GM21619 (cell line): ENCODE results near the gene ARHGAP6.

Source experiments
- ATAC-seq: cut with Tn5 transposase; IDR thresholded peaks from one replicate; pipeline ENCODE4 v1.9.1; 2021; ENCODE audit not compliant: unreplicated experiment

ARHGAP6 gene

DNA sequence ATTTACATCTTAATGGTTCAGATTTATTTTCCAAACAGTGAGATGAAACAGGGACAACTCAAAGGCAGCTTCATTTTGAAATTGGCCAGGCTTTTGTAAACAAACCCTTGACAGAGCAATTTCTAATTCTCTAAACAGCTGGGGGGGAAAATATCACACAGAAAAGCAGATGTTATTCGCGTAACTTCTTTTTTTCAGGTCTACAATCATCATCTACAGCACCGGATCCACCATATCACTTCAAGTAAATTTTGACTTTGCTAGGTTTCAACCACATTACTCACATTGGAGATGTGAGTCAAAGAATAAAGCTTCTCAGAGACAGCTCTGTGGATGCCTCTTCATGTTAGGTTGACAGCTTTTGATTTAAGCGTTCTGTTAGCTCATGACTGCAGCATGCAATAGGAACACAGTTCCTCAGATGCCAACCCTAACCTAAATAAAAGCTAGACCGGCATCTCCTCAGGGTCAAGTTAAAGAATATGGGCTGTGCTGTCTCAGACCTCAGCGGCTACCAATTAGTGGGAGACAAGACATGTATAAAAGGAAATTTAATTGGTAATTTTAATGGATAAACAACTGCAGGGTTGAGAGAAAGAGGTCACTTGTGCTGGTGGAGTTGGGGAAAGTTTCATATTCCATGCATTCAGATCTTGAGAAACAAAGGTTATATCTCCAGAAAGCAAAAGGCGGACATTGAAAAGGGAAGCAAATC lies 345.8 kb downstream of the ARHGAP6 start:
- ATAC-seq, result no peak

GRCh38 chrX:11311706-11312105 lies 354.0 kb downstream of the ARHGAP6 start:
- ATAC-seq, result no peak

GRCh38 chrX:11309220-11309619 lies 356.5 kb downstream of the ARHGAP6 start:
- no peak for ATAC-seq

DNA sequence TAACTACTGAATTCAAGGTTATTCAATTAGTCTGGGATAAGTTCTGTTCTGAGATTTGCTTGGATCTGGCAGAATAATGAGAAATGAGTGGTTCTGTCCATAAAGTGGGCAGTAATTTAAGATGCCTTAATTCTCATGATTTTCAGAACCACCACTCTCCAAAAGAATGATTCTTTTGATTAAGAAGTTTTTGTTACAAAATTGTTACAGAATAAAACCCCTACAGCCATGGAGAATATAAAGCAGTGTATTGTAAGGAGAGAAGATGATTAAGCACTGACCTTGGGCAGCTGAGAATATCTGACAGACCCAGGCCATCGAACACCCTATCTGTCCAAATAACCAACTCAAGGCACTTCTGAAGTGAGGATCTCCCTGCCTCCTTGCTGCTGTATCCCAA lies 360.1 kb downstream of the ARHGAP6 start:
- ATAC-seq, result no peak

DNA sequence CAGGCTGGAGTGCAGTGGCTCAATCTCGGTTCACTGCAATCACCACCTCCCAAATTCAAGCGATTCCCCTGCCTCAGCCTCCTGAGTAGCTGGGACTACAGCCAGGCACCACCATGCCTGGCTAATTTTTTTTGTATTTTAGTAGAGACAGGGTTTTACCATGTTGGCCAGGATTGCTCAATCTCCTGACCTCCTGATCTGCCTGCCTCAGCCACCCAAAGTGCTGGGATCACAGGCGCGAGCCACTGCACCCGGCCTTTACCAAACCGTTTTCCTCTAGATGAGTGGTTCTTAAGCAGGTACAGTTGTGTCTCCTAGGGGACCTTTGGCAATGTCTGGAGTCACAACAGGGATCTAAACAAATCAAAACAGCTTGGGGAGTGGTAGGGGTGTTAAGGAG lies 360.9 kb downstream of the ARHGAP6 start:
- ATAC-seq, result no peak

DNA sequence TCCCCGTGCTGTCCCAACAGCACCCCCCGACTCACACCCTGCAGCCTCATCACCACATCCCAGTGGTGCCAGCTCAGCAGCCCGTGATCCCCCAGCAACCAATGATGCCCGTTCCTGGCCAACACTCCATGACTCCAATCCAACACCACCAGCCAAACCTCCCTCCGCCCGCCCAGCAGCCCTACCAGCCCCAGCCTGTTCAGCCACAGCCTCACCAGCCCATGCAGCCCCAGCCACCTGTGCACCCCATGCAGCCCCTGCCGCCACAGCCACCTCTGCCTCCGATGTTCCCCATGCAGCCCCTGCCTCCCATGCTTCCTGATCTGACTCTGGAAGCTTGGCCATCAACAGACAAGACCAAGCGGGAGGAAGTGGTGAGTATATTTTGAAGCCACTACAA lies 367.1 kb downstream of the ARHGAP6 start:
- no peak for ATAC-seq

DNA sequence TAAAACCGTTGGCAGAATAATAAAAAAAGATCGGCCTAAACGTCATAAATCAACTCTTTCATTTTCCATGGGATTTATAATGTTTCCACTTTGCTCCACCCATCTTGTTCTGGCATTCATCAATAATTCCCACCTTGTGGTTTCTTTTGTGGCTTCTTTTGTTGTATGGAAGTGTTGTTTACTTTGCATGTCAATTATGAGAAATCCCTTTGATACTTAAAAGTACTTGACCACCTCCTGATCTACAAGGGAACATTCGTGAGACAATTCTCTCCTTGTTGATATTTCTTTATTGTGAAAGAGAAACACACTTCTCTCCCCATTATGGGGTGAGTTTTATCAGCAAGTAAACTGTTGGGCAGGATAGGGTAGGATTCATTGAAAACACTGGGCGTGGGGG lies 369.7 kb downstream of the ARHGAP6 start:
- ATAC-seq, result no peak

DNA sequence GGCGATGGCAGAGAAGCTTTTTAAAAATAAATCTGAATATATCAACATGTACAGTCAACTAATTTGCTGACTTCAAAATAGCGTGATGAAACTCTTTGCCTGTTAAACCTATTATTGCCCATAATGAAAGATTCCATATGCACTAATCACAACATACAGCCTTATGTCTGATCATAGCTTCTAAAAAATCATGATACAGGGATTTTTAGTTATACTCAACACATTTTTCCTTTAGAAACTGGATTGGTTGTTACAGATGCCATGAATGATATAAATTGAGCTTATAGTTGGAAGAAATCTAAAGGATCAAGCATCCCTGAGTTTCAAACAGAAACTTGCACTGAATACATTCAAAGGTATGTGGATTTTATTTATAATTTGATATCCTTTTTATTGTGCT lies 372.6 kb downstream of the ARHGAP6 start, which contains the start of gene AMELX:
Gene AMELX (plus strand): TSS at position 301 of the 400 bp plus-strand sequence. CDS start 1,376 bp downstream, outside the sequence.
- no peak for ATAC-seq

DNA sequence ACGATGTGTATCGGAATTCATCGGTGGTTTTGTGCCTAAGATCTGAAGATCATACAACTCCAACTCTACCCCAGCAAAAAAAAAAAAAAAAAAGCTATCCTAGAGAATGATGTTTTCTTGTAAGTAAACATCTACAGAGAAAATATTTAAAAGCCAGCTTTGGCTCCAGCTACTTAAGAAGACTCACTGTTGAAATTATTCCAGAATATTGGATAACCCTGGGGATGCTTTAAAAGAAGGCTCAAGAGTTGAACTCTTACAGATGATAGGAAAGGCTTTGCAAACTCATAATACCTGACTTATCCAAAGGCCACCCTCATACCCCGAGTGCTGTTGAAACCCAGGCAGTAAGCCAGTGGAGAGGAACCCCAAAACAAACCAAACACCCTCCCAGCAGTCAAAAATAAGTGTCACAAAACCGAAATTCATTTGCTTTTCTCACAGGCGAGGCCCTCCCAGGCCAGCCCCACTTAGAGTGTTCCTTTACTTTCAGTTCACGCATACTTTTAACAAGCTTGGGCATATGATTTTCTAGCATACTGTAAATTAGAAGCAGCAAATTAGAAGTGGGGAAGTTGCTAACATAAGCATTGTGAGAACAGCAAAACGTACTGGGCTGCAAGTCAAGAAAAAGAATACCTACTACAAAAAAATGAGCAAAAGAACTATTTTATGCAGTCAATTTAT lies 375.2 kb downstream of the ARHGAP6 start:
- ATAC-seq, result no peak

GRCh38 chrX:11287505-11287904 lies 378.2 kb downstream of the ARHGAP6 start:
- ATAC-seq, result no peak

- ATAC-seq, result no peak
These were observed 380.1 kb downstream of the ARHGAP6 start for GRCh38 chrX:11285651-11286050.

DNA sequence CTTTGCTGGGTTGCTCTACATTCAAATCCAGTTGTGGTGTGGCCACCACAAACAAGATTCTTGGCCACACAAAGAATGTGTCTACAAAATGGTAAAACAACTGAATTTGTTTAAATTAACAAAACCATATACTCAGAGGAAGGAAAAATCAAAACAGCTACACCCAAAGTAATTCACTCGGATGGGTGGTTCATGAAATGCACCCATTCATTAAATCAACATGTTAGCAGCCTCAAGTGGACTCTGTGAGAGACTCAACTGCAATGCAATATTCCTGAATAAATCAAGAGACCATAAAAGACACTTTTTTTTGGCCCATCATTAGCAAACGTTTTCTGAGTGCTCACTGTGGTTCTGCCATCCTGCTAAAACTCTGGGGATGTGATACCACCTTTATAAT lies 383.7 kb downstream of the ARHGAP6 start:
- no peak for ATAC-seq

DNA sequence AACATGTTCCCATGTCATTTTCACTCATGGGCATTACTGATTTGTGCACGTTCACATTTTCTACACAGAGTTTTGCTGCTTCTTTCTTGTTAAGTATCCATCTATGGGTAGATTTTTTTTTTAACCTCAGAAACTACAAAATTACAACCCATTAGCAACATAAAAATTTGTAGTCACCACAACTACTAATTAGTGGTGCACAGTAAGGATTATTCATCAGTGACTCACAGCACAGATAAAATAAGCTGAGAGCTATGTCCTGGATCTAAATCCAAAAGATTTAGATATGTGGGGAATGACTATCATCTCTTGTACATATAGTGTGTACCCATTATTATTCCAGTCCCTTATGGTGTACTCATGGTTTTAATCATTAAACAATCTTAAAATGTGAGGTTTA lies 392.2 kb downstream of the ARHGAP6 start:
- ATAC-seq, result no peak

- no peak for ATAC-seq
These were observed 392.9 kb downstream of the ARHGAP6 start for GRCh38 chrX:11272863-11273262.

DNA sequence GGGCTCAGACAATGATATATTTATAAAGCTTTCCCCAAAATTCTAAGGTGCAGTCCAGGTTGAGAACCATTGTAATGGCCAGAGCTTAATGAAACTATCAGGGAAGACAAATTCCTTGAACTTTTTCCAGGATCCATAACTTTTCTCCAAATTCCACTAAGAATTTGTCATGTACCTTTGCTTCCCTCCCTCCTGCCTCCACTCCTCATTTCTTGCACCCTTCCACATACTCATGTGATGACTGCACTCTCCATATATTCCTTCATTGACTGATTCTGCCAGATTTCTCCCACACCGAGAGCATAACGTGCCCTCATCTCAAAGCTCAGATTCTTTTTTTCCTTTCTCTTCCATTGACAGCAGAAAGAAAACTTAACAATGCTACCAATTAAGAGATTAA lies 393.4 kb downstream of the ARHGAP6 start:
- ATAC-seq, result no peak

GRCh38 chrX:11269996-11270395 lies 395.7 kb downstream of the ARHGAP6 start:
- no peak for ATAC-seq

- no peak for ATAC-seq
These were observed 396.7 kb downstream of the ARHGAP6 start for GRCh38 chrX:11269006-11269405.

- ATAC-seq, result no peak
These were observed 398.3 kb downstream of the ARHGAP6 start for GRCh38 chrX:11267425-11267824.

- no peak for ATAC-seq
These were observed 399.1 kb downstream of the ARHGAP6 start for GRCh38 chrX:11266573-11267003.

DNA sequence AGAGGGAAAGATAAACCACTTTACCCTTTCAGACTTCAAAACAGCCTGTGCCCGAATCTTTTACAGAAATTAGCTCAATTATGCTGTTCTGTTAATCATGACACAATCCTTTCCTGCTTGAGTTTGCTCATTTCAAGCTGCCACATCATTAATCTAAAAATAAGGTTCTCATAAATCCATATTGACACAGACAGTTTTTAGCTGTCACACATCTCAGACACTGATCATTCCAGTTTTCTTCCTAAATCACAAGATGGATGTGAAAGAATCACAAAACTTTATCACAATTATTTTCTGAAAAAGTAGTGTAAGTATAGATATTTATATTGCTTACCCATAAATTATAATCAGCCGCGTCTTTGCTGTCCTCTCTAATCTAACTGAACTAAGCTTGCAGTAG lies 400.4 kb downstream of the ARHGAP6 start:
- no peak for ATAC-seq

DNA sequence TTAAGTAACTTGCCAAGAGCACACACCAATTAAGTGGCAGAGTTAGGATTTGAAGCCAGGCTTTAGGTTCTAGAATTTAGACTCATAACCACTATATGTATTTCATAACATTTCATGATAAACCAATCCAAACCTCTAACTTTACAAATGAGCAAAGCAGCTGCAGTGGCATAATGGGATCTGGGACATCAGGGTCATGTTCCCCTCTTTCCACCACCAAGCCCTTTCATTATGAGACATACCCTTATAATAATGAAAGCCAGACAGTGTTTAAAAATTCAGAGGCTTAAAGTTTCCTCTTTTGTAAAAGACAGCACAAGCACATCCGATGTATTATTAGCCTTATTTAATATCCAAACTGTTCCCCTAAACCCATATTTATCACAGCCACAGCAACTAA lies 400.8 kb downstream of the ARHGAP6 start:
- no peak for ATAC-seq

DNA sequence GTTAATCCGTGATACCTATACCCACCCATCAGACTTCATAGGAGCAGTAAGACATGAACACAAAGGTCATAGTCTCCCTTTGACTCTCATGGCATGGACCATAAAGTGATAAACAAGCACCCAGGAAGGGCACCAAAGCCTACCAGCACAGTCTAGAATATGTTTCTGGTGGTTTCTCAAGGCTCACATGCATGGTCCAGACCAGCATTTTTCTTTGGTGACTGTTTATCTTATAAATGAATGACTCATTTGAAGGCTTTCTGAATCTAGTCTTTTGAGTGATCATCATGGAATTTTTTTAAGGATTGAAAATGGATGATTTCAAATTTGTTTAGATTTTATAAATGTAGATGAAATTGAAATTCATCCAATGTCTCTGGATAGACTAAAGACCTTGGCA lies 404.5 kb downstream of the ARHGAP6 start:
- no peak for ATAC-seq

GRCh38 chrX:11259437-11259836 lies 406.3 kb downstream of the ARHGAP6 start:
- ATAC-seq, result no peak
